Heart right ventricle (tissue), 16 donors: Measurements from ENCODE around the gene SKAP2. TPM values are rescaled to one million over a fixed set of nuclear protein-coding genes. Genes with fewer than 3 reads are reported as not detected.

Source experiments
- ATAC-seq, 8 donors: fragments of 200-7000 bp; cut with Tn5 transposase; one replicate each; pipeline ENCODE4 v1.9.1; 2020; ENCODE audit warnings: mild to moderate bottlenecking in 8 of 8, moderate library complexity in 8 of 8, moderate number of reproducible peaks in 1 of 8
- DNase-seq, 2 donors: peaks; one replicate each; pipeline ENCODE4 v3.0.0-alpha.2; 2020
- H3K27ac ChIP-seq, 10 donors: fragments of 200-600 bp; sonication (generic) in 2 of 10; one replicate each; pipeline versions ENCODE4 v1.5.0 to v1.8.0; 2020 to 2022; ENCODE audit warnings: mild to moderate bottlenecking in 3 of 10
- H3K27me3 ChIP-seq, 7 donors: fragments of 200-600 bp; one replicate each; pipeline ENCODE4 v1.8.0; 2021 to 2022; ENCODE audit warnings: mild to moderate bottlenecking in 2 of 7
- H3K36me3 ChIP-seq, 9 donors: fragments of 200-600 bp; sonication (generic) in 1 of 9; one replicate each; pipeline versions ENCODE4 v1.5.0 to v1.8.0; 2020 to 2022; ENCODE audit warnings: mild to moderate bottlenecking in 2 of 9
- H3K4me1 ChIP-seq, 9 donors: fragments of 200-600 bp; sonication (generic) in 1 of 9; one replicate each; pipeline versions ENCODE4 v1.5.0 to v1.8.0; 2020 to 2022; ENCODE audit warnings: mild to moderate bottlenecking in 4 of 9
- H3K4me3 ChIP-seq, 10 donors: fragments of 200-600 bp; sonication (generic) in 2 of 10; one replicate each; pipeline versions ENCODE4 v1.5.0 to v1.8.0; 2020 to 2022; ENCODE audit warnings: mild to moderate bottlenecking in 7 of 10, moderate library complexity in 2 of 10
- H3K9me3 ChIP-seq, 11 donors: fragments of 200-600 bp in 10 of 11; sonication (generic) in 2 of 11; one replicate each; pipeline versions ENCODE4 v1.5.0 to v1.8.0; 2013 to 2022; ENCODE audit warnings: mild to moderate bottlenecking in 2 of 11, control low read depth in 1 of 11, moderate library complexity in 1 of 11
- WGBS, 2 donors: extraction: QIAGEN DNeasy Blood & Tissue Kit; methylation state at CpG; one replicate each; pipeline ENCODE4 v1.1.7; 2013; ENCODE audit warnings: inconsistent platforms in 1 of 2; 5-methylcytosine and 5-hydroxymethylcytosine counted together
- intact Hi-C, 10 donors: fragments of 100-400 bp; cut with DNase I; formaldehyde crosslinking; loops; one replicate each; pipeline versions ENCODE4 v1.11.1 to v1.14.2; 2022
- polyA plus RNA-seq, 2 donors: library from polyadenylated mRNA; stranded (reverse); fragments of 200-250 nt; gene quantifications; one replicate each; pipeline ENCODE4 v1.2.3, GENCODE V29; 2013
- total RNA-seq, 10 donors: library from RNA; stranded (reverse); fragmentation: NEBNext Ultra II Directional in 3 of 10; extraction: Animal tissue kit (Norgen Biotek cat#: 25700) in 3 of 10; gene quantifications; one replicate each; pipeline versions ENCODE4 v1.2.1 to v1.2.4, GENCODE V29; 2021 to 2023
- TF ChIP-seq, protein P1 (sequence below), 9 donors: fragments of 200-600 bp; sonication (generic) in 2 of 9; IDR thresholded peaks; one replicate each; pipeline versions ENCODE4 v1.5.0 to v1.8.0; 2021 to 2022; ENCODE audit warnings: antibody characterized with exemption in 9 of 9, mild to moderate bottlenecking in 5 of 9, moderate library complexity in 1 of 9
- donor health status: Arrhythmogenic right ventricular cardiomyopathy.
- donor health status: ischemic (EF 13 %, LVEDD 7.1; RV severe dilation, severe dysfunction).
- donor health status: healthy with polysubstance abuse.
- donor health status: DM: no; HTN: yes; CAD: no.
- donor health status: DM: no; HTN: no; CAD: no.
- donor health status: ischemic (EF 25% LVEDD 6.9; RV normal size, moderate dysfunction).
- donor health status: ischemic (EF 25% LVEDD 5.7; RV mildly dilated, moderate dysfunction).
- donor health status: healthy.
- donor health status: DM: yes; HTN: yes; CAD: no.
- donor health status: Ischemic cardiomyopathy.
- donor health status: ischemic (EF 35%, LVEDD 5.7; RV mildly dilated, moderate dysfunction).
- donor health status: nonischemic (EF 11% LVEDD 7.7; RV severe dilation, severe dysfunction).
- donor health status: DM: yes; HTN: yes; CAD: no.
- donor health status: PGD.
- donor health status: ischemic (EF 29% LVEDD 5.4; RV normal size, mild dysfunction).
- donor health status: nonischemic (EF 23%, LVEDD 6.1; RV moderate dilation, normal function).

SKAP2 gene
- total and polyA plus RNA-seq, 12 donors: 1.9 to 12.3 (median 4.6) TPM

GRCh38 chr7:26670290-26670689 is 194.1 kb downstream of the SKAP2 start:
- H3K9me3 ChIP-seq: no peaks in the 10 kb centered on the region
- peaks cover 0 to 1% (median 0%) of the 10 kb centered on the region in 9 donors for H3K4me1 ChIP-seq
- no peaks in the 10 kb centered on the region for H3K36me3 ChIP-seq
- TF ChIP-seq, protein P1, sequence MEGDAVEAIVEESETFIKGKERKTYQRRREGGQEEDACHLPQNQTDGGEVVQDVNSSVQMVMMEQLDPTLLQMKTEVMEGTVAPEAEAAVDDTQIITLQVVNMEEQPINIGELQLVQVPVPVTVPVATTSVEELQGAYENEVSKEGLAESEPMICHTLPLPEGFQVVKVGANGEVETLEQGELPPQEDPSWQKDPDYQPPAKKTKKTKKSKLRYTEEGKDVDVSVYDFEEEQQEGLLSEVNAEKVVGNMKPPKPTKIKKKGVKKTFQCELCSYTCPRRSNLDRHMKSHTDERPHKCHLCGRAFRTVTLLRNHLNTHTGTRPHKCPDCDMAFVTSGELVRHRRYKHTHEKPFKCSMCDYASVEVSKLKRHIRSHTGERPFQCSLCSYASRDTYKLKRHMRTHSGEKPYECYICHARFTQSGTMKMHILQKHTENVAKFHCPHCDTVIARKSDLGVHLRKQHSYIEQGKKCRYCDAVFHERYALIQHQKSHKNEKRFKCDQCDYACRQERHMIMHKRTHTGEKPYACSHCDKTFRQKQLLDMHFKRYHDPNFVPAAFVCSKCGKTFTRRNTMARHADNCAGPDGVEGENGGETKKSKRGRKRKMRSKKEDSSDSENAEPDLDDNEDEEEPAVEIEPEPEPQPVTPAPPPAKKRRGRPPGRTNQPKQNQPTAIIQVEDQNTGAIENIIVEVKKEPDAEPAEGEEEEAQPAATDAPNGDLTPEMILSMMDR (IDR thresholded peaks at IDR 0.05): no peak
- no peak for DNase-seq
- no peak overlapping the region for H3K27ac ChIP-seq
- ATAC-seq: no peak
- intact Hi-C loops: loop anchor here in 7 of 10 donors (5.0 to 10.0 kb wide), 6 partner anchors 575 to 785 kb away; no protein-coding TSS in a partner anchor
- H3K27me3 ChIP-seq: peaks cover 0 to 51% (median 29%) of the 10 kb centered on the region in 7 donors
- 60 to 69% methylated on average over 2 of the region's 2 CpGs for WGBS, 2 donors
- no peak overlapping the region for H3K4me3 ChIP-seq

GRCh38 chr7:26668821-26669220 is 195.6 kb downstream of the SKAP2 start:
- Histone ChIP-seq H3K27ac (no peak overlapping the region), H3K27me3 (peaks cover 0 to 45% (median 29%) of the 10 kb centered on the region in 7 donors), H3K9me3 (no peaks in the 10 kb centered on the region), H3K36me3 (no peaks in the 10 kb centered on the region), H3K4me3 (no peak overlapping the region), H3K4me1 (peaks cover 0 to 7% (median 0%) of the 10 kb centered on the region in 9 donors)
- no peak for ATAC-seq
- 94% methylated on average over 4 of the region's 4 CpGs for WGBS, 2 donors
- TF ChIP-seq, protein P1 (IDR thresholded peaks at IDR 0.05): no peak
- no peak for DNase-seq
- intact Hi-C loops: loop anchor here in 8 of 10 donors (5.0 to 10.0 kb wide), 8 partner anchors 297 to 782 kb away; no protein-coding TSS in a partner anchor

DNA sequence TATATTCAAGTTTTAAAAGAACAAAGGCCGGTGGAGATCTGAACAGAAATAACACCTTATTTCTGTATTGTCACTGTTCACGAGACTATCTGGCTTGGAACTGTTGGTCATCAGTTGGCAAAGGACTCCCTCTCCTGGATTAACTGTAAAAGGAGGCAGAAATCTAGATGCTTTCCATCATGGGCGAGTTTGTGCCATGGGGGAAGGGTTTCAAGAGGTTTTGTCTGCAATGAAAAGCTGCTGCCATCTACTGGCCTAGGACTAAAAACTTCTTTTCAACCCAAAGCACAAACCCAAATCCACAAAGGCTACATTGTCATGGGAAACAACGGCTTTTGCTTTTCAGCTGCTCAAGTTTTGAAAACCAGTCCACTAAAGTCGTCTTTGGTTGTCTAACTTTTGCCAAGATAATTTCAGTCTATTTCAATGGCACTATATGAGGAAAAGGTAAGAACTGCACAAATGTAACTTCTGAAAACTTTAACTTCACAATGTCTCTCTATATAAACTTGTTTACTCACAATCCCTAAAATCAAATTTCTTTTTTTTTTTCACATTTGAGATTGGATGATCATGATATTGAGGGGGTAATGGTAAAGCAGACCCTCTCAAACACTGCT is 196.8 kb downstream of the SKAP2 start:
- ATAC-seq (peak in 7 of 8 donors; percentile 64 to 87 (median 75)), DNase-seq (peak in 1 of 2 donors; percentile 75)
- H3K4me1 ChIP-seq: peaks cover 0 to 7% (median 0%) of the 10 kb centered on the region in 9 donors
- H3K27me3 ChIP-seq: peaks cover 0 to 55% (median 40%) of the 10 kb centered on the region in 7 donors
- H3K4me3 ChIP-seq: no peak overlapping the region
- intact Hi-C loops: loop anchor here (1.0 to 10.0 kb wide), 14 partner anchors 291 to 780 kb away; no protein-coding TSS in a partner anchor
- TF ChIP-seq, protein P1 (IDR thresholded peaks at IDR 0.05): peak; percentile 49 to 87 (median 76)
- no peaks in the 10 kb centered on the region for H3K9me3 ChIP-seq
- H3K36me3 ChIP-seq: no peaks in the 10 kb centered on the region
- no peak overlapping the region for H3K27ac ChIP-seq
- 5 to 12% methylated on average over 5 of the region's 5 CpGs for WGBS, 2 donors

DNA sequence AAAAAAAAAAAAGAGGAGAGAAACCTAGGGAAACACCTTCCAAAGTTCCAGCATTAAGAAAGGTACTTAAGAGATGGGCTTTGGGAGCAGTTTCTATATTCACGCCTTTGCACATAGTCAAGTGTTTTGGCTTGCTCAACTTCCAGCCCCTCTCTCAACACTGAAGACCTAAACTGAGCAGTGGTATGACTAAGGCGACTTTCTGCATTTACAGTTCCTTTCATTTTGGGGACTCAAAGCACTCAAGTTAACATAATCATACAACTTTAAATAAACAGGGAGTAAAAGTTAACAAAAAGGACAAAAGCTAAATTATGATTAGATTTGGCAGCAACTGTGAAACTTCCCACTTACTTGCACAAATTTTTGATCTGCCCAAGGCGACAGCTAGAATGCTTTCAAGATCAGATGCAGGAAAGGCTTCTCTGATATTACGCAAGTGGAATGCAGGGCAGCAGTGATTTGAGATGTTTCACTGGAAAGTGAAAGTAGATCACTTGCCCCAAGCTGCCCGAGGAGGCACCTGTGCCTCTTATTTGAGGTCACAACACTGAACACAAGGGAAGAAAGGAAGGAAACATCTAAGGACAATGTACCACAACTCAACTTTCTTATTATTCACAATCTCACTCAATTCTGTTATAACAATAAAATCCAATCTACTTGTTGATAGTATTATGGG is 199.5 kb downstream of the SKAP2 start:
- DNase-seq (no peak), ATAC-seq (no peak)
- H3K4me3 ChIP-seq: peak overlapping the region in 1 of 10 donors; percentile 15
- peak overlapping the region in 1 of 10 donors; percentile 1 for H3K27ac ChIP-seq
- 53 to 59% methylated on average over 5 of the region's 5 CpGs for WGBS, 2 donors
- H3K36me3 ChIP-seq: no peaks in the 10 kb centered on the region
- no peaks in the 10 kb centered on the region for H3K9me3 ChIP-seq
- TF ChIP-seq, protein P1 (IDR thresholded peaks at IDR 0.05): no peak
- H3K4me1 ChIP-seq: peaks cover 0 to 7% (median 0%) of the 10 kb centered on the region in 9 donors
- intact Hi-C loops: loop anchor here in 8 of 10 donors (5.0 to 10.0 kb wide), 8 partner anchors 293 to 778 kb away; no protein-coding TSS in a partner anchor
- H3K27me3 ChIP-seq: peaks cover 0 to 56% (median 51%) of the 10 kb centered on the region in 7 donors
